ENCODE results near the gene CD2AP. TPM values are rescaled to one million over a fixed set of nuclear protein-coding genes. Genes with fewer than 3 reads are reported as not detected.

The CD2AP gene
- total RNA-seq, 1 donor from 2014 or later: 16.2 TPM

GRCh38 chr6:47599512-47599911 lies 121.9 kb downstream of the CD2AP start:
- Mint-ChIP-seq H3K27me3 (ENCODE audit: low read depth) (no peaks in the 10 kb centered on the region), H3K27ac (ENCODE audit: unreplicated experiment) (no peak overlapping the region), H3K9me3 (ENCODE audit: low read depth) (no peaks in the 10 kb centered on the region), H3K36me3 (ENCODE audit: low read depth) (peaks cover 16% of the 10 kb centered on the region), H3K4me1 (ENCODE audit: low read depth) (peaks cover 2% of the 10 kb centered on the region), H3K4me3 (ENCODE audit: unreplicated experiment) (no peak overlapping the region)
- no peak for DNase-seq (ENCODE audit: low spot score)
- TF ChIP-seq CTCF (IDR thresholded peaks at IDR 0.05): no peak

- DNase-seq (ENCODE audit: low spot score): no peak
- H3K27me3 Mint-ChIP-seq (ENCODE audit: low read depth): no peaks in the 10 kb centered on the region
- peaks cover 13% of the 10 kb centered on the region for H3K36me3 Mint-ChIP-seq (ENCODE audit: low read depth)
- no peak overlapping the region for H3K27ac Mint-ChIP-seq (ENCODE audit: unreplicated experiment)
- no peak for TF ChIP-seq CTCF (IDR thresholded peaks at IDR 0.05)
- H3K9me3 Mint-ChIP-seq (ENCODE audit: low read depth): no peaks in the 10 kb centered on the region
- H3K4me1 Mint-ChIP-seq (ENCODE audit: low read depth): peaks cover 2% of the 10 kb centered on the region
- H3K4me3 Mint-ChIP-seq (ENCODE audit: unreplicated experiment): no peak overlapping the region
These were observed 125.6 kb downstream of the CD2AP start for GRCh38 chr6:47603227-47603626.

- Mint-ChIP-seq H3K27me3 (ENCODE audit: low read depth) (no peaks in the 10 kb centered on the region), H3K36me3 (ENCODE audit: low read depth) (peaks cover 12% of the 10 kb centered on the region), H3K27ac (ENCODE audit: unreplicated experiment) (no peak overlapping the region), H3K4me3 (ENCODE audit: unreplicated experiment) (no peak overlapping the region), H3K4me1 (ENCODE audit: low read depth) (peaks cover 2% of the 10 kb centered on the region), H3K9me3 (ENCODE audit: low read depth) (no peaks in the 10 kb centered on the region)
- TF ChIP-seq CTCF (IDR thresholded peaks at IDR 0.05): no peak
- DNase-seq (ENCODE audit: low spot score): no peak
These were observed 126.4 kb downstream of the CD2AP start for GRCh38 chr6:47603995-47604394.

GRCh38 chr6:47621838-47622449 lies 144.4 kb downstream of the CD2AP start:
- no peak for DNase-seq (ENCODE audit: low spot score)
- H3K9me3 Mint-ChIP-seq (ENCODE audit: low read depth): peaks cover 16% of the 10 kb centered on the region
- H3K27ac Mint-ChIP-seq (ENCODE audit: unreplicated experiment): no peak overlapping the region
- H3K36me3 Mint-ChIP-seq (ENCODE audit: low read depth): peaks cover 24% of the 10 kb centered on the region
- no peak for TF ChIP-seq CTCF (IDR thresholded peaks at IDR 0.05)
- no peaks in the 10 kb centered on the region for H3K4me1 Mint-ChIP-seq (ENCODE audit: low read depth)
- H3K4me3 Mint-ChIP-seq (ENCODE audit: unreplicated experiment): no peak overlapping the region
- no peaks in the 10 kb centered on the region for H3K27me3 Mint-ChIP-seq (ENCODE audit: low read depth)

DNA sequence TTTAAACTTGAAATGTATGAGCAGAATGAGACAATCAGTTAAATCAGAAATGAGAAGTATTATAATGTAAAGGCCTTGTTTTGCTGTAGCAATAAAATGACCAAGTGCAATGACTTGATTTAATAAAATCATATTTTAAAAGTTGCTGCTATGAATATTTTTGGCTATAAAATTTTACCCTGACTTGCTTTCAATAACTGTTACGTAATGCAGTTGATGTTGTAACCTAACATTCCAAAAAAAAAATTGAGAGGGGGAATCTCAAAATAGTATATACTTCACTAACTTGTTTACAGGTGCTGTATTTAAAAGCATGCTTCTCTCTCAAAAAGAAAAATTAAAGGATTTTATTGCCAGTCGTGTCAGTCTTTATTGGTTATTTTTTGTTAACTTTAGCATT lies 149.2 kb downstream of the CD2AP start:
- Mint-ChIP-seq H3K4me1 (ENCODE audit: low read depth) (no peaks in the 10 kb centered on the region), H3K4me3 (ENCODE audit: unreplicated experiment) (no peak overlapping the region), H3K36me3 (ENCODE audit: low read depth) (peaks cover 2% of the 10 kb centered on the region), H3K27me3 (ENCODE audit: low read depth) (no peaks in the 10 kb centered on the region), H3K27ac (ENCODE audit: unreplicated experiment) (no peak overlapping the region), H3K9me3 (ENCODE audit: low read depth) (no peaks in the 10 kb centered on the region)
- no peak for DNase-seq (ENCODE audit: low spot score)
- no peak for TF ChIP-seq CTCF (IDR thresholded peaks at IDR 0.05)

Measured in chondrocyte (in vitro differentiated cells).